Peyer's patch (tissue), 4 donors: ENCODE measurements around the gene UTS2R.

Source experiments
- POLR2A ChIP-seq, 2 donors: fragments of 450-650 bp; IDR thresholded peaks; one replicate each; pipeline ENCODE4 v1.5.1; 2017; ENCODE audit warnings: antibody characterized with exemption in 2 of 2, mild to moderate bottlenecking in 2 of 2, moderate library complexity in 2 of 2
- TF ChIP-seq, protein P1 (sequence below), 6 experiments: fragments of 450-650 bp in 4 of 6; fragments of 200-600 bp in 2 of 6; sonication (generic) in 1 of 6; IDR thresholded peaks; one replicate each; pipeline ENCODE4 v1.5.1; 2017 to 2019; ENCODE audit warnings: antibody characterized with exemption in 6 of 6, mild to moderate bottlenecking in 3 of 6, moderate library complexity in 1 of 6

- TF ChIP-seq, protein P1, sequence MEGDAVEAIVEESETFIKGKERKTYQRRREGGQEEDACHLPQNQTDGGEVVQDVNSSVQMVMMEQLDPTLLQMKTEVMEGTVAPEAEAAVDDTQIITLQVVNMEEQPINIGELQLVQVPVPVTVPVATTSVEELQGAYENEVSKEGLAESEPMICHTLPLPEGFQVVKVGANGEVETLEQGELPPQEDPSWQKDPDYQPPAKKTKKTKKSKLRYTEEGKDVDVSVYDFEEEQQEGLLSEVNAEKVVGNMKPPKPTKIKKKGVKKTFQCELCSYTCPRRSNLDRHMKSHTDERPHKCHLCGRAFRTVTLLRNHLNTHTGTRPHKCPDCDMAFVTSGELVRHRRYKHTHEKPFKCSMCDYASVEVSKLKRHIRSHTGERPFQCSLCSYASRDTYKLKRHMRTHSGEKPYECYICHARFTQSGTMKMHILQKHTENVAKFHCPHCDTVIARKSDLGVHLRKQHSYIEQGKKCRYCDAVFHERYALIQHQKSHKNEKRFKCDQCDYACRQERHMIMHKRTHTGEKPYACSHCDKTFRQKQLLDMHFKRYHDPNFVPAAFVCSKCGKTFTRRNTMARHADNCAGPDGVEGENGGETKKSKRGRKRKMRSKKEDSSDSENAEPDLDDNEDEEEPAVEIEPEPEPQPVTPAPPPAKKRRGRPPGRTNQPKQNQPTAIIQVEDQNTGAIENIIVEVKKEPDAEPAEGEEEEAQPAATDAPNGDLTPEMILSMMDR (IDR thresholded peaks at IDR 0.05) = no peak
- TF ChIP-seq POLR2A (IDR thresholded peaks at IDR 0.05) = no peak
These were observed 26.1 kb downstream of the UTS2R start for GRCh38 chr17:82397449-82398335.
